Measurements from ENCODE around the gene KCNJ13.

KCNJ13 gene

DNA sequence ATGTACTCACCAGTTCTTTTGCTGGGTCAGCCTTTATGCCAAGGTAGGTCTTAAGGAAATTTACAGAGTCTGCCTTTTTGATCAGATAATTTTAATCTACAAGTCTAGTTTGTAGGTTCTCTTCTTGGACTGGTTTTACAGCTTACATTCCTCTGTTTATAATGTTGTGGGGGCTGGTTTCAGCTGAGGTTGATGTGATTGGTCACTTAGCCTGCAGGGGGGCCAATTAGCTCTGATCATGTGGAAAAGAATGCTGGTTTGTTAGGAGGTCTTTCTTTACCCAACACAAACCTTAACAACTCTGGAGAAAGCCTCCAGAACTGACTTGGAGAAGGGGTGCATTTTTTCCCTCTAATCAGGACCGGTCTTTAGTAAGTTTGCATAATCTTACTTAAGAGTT, at the start of gene KCNJ13:
Gene KCNJ13 (minus strand): TSS at position 131 of the 400 bp plus-strand sequence. CDS start 5,203 bp downstream, outside the sequence.
- DNase-seq (ENCODE audit: low read depth), result no peak

DNA sequence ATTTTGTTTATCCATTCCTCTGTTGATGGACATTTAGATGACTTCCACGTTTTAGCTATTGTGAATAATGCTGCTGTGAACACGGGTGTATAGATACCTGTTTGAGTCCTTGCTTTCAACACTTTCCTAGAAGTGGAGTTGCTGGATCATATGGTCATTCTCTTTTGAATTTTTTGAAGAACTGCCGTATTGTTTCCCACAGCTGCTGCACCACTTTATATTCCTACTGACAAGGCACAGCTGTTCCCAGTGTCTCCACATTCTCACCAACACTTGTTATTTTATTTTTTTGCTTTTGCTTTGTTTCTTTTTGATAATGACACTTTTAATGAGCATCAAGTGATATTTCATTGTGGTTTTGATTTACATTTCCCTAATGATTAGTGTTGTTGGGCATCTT, 41.4 kb upstream of the KCNJ13 start:
- DNase-seq (ENCODE audit: low read depth), result no peak

DNA sequence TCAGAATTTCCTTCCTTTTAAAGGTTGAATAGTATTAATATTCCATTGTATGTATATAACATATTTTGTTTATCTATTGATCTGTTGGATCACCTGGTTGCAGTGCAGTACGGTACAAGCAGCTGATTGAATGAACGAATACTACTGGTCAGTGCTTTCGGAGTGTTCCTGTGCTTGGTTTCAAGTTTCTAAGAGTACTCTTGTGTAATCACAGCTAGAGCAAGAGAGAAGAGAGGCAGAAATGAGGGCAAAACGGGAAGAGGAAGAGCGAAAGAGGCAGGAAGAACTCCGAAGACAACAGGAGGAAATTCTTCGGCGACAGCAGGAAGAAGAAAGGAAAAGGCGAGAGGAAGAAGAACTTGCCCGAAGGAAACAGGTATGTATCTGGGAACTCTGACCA, 40.3 kb upstream of the KCNJ13 start:
- no peak for DNase-seq (ENCODE audit: low read depth)

DNA sequence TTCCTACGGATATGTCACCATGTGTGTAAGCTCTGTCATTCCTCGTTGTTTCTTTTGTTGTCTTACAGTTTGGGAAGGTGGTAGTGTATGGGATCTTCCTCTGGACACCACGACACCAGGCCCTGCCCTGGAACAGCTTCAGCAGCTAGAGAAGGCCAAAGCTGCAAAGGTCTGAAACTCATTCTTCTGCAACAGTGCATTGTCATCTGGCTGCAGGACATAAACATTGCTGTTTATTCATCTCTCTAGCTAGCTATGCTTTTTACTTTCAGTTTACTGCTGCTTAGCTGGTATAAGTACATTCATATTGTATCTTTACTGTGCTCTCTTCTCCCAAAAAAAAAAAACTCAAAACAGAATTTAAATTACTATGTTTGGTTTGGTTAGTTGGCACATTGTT, 39.2 kb upstream of the KCNJ13 start:
- no peak for DNase-seq (ENCODE audit: low read depth)

DNA sequence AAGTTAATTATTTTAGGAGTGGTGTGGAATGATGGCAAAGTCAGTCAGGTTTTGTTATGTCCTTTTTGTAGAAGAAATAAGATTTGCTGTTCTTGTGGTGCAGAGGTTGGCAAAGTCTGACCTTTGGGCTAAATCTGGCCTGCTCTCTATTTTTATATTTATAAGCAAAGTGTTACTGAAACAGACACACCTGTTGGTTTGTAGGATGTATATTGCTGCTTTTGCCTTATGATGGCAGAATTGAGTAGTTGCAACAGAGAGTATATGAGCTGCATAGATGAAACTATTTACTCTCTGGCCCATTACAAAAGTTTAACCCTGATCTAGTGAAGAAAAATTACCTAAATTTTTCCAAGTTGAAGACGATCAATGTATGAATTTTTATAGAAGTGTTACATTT, 34.1 kb upstream of the KCNJ13 start:
- DNase-seq (ENCODE audit: low read depth), result no peak

DNA sequence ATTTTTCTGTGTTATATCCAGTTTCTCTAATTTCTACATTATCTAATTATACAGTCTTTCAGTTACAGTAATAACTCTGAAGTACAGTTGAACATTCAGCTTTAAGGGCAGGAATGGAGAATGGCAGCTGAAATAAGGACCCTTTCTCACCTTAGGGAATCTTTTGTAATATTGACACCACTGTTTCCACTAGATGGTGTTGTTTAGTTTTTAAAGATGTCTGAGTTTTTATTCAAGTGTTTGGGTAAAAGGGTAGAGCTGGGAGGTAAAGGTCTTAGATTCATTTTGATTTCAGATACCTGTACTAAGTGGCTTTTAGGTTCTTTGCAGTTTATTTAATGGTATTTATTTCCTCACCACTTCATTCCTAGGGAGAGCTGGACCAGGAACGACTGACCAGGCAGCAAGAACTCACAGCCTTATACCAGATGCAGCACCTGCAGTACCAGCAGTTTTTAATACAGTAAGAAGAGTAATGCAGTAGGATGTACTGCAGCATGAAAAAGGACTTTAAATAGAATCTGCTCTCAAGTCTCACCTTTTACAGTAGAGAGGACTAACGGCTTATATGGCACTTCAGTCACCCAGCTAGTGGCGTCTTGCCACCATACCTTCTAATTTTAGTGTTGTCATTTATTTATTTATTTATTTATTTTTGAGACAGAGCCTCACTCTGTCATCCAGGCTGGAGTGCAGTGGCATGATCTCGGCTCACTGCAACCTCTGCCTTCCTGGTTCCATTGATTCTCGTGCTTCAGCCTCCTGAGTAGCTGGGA, 33.2 kb upstream of the KCNJ13 start:
- no peak for DNase-seq (ENCODE audit: low read depth)

DNA sequence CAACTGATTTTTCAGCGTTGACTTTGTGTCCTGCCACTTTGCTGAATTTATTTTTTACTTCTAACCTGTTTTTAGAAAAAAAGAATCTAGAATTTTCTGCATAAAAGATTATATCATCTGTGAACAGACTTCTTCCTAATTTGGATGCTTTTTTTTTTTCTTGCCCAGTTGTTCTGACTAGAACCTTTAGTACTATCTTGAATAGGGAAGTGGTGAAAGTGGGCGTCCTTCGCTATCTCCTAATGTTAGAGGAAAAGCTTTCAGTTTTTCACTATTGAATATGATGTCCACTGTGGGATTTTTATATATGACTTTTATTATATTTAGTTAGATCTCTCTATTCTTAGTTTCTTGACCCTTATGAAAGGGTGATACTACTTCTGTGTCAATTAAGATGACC, 25.7 kb upstream of the KCNJ13 start:
- no peak for DNase-seq (ENCODE audit: low read depth)

DNA sequence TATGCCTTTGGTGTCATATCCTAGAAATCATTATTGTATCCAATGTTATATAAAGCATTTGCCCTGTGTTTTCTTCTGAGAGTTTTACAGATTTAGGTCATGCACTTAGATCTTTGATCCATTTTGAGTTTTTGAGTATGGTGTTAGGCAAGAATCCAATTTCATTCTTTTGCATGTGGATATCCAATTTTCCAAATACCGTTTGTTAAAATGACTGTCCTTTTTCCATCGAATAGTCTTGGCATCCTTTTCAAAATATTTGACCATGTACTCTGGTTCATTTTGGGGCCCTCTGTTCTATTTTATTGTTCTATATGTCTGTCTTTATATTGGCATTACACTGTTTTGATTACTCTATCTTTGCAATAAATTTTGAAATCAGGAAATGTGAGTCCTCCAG, 23.8 kb upstream of the KCNJ13 start:
- DNase-seq (ENCODE audit: low read depth), result no peak

DNA sequence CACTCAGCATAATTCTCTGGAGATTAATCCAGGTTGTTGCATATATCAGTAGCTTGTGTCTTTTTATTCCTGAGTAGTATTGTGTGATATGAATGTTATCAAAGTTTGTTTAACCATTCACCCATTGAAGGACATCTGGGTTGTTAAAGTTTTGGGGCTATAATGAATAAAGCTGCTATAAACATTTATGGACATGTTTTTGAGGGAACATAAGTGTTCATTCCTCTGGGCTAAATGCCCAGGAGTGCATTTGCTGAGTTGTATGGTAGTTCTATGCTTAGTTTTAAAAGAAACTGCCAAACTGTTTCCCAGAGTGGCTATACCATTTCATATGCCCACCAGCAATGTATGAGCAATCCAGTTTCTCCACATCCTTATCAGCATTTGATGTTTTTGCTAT, 21.8 kb upstream of the KCNJ13 start:
- no peak for DNase-seq (ENCODE audit: low read depth)

DNA sequence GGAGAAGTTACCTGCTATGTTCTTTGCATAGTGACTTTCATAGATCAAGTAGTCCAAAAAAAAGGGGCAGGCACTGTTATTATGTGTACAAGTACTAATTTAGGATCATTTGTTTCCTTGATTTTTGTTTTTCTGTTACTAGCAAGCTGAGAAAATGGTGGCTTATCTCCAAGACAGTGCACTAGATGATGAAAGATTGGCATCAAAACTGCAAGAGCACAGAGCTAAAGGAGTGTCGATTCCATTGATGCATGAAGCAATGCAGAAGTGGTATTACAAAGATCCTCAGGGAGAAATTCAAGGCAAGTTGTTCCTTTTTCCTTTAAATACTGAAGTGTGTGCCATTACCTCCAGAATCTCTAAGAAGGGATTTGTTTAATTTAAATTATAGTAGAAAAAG, 19.6 kb upstream of the KCNJ13 start:
- no peak for DNase-seq (ENCODE audit: low read depth)

DNA sequence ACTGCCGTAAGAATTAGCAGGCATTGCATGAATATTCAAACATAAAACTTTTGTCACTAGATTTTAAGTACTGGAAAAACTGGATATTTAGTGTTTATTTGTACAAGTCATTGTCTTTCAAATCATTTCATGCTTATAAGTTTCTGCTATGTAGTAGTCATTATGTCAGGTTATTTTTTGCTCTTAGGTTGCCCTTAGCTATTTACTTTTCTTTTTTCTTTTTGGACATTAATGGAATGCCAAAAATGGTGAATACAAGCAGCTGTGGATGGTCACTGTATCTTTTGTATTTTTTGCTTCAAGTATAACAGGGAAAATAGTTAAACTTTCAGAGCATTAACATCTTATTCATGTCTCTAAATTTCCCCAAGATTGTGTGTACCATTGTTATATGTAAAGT, 18.6 kb upstream of the KCNJ13 start:
- no peak for DNase-seq (ENCODE audit: low read depth)

DNA sequence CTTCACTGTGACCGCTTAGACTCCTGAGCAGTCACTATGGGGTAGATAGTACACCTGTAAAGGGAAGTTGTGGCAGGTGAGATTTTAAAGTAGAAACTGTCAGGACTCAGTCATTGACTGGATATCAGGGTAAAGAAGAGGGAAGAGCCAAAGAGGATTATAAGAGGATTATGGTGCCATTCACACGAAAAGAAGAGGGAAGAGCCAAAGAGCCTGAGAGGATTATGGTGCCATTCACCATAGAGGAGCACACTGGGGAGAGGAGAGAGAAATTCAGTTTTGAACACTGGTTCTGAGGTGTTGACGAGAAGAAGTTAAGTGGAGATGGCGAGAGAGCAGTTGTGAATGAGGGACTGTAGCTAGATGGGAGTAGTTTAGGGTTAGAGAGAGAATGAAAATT, 16.9 kb upstream of the KCNJ13 start:
- no peak for DNase-seq (ENCODE audit: low read depth)

DNA sequence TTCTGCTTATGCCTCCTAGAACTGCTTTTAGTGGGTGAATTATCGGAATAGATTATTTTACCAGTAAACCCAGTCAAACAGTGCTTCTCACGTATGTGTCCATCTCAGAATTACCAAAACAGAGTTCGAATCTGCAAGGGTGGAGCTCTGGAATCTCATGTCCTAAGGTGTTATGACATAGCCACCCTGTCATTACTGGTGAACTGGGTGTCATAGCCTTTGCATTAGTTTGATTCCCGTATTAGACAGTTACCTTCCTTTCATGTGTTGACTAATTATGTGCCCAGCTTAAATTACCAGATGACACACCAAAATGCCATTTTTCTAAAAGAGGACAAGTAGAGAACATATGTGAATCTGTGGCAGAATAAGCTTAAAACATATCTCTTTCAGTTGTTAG, 15.2 kb upstream of the KCNJ13 start:
- no peak for DNase-seq (ENCODE audit: low read depth)

DNA sequence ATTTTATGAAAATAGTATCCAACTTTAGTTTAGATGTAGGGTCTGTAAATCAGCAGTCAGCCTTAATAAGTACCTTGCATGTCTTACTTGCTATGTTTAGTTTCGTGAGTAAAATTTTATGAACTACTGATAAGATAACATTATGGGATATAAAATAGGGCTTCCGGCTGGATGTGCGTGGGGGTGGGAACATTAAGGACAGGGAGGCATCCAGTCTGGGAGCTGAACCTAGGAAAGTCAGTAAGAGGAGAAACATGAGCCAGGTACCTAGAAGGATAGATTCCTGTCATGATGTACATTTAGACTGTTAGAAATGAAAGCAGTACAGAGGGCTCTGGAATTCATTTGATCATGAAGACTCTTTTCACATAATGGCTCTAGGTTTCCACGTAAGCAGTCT, 12.7 kb upstream of the KCNJ13 start:
- DNase-seq (ENCODE audit: low read depth), result no peak

DNA sequence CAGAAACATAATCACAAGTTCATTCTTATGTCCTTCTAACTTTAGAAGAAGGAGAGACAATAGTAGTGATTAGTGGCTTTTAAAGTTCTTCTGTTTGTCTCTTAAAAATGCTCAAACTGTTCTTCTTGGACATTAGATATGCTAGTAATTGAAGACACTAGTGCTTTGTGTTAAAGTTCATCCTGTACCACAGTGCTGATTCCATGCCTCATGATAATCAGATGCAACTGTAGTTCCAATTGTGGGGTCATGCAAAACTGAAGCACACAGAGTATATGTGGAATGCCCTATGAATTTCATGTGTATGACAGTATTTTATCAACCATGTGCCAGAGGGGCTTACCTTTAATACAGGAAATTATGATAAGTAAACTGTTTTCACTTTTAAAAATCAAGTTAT, 11.4 kb upstream of the KCNJ13 start:
- no peak for DNase-seq (ENCODE audit: low read depth)

DNA sequence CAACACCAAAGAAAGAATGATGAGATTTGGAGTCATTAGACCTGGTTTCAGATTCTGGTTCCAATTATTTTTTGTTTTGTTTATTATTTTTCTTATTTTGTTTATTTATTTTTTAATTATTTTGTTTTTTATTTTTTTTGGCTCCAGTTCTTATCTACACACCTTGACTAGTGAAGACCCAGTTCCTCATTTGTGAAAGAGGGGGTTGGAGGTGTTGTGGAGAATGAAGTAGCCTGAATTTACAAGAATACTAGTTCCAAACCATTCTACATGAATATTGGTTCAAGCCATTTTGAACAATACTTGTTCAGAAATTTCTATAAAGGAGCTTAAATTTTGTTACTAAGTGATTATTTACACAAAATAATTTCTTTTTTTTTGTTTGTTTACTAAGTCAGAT, 6.9 kb upstream of the KCNJ13 start:
- DNase-seq (ENCODE audit: low read depth), result no peak

DNA sequence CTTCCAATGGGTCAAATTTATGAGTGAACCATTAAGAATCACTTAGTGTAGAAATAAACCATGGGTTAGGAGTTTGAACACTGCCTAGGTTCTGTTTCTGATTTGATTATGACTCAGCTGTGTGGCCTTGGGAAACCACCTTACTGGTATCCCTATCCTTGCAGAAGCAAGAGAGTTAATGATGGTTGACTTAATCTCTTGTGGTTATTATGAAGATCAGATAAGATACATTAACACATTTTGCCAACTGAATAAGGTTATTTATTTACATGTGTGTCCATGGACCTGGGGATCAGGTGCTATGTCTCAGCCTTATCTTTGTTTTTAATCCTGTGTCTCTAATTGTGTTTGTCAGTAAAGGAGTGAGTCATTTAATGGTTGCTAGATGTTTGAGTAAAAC, 5.4 kb upstream of the KCNJ13 start:
- peak; percentile 50 for DNase-seq (ENCODE audit: low read depth)

DNA sequence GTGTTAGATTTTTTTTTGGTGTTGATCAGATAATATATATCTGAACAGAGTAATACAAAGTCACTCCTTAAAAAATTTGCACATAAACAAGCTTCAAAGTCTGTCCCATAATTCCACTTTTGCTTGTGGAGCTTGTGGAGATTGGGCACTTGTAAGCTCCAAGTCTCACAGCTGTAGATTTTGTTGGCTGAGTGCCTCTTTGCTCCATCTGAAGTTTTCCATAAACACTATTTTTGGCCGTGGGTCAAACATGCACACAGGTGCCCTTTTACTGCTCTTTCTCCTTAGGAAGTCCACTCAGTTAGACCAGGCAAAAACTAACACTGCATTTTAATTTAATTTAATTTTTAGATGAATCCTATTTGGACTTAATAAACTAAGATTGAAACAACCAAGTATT, 3.6 kb upstream of the KCNJ13 start:
- DNase-seq (ENCODE audit: low read depth), result no peak

DNA sequence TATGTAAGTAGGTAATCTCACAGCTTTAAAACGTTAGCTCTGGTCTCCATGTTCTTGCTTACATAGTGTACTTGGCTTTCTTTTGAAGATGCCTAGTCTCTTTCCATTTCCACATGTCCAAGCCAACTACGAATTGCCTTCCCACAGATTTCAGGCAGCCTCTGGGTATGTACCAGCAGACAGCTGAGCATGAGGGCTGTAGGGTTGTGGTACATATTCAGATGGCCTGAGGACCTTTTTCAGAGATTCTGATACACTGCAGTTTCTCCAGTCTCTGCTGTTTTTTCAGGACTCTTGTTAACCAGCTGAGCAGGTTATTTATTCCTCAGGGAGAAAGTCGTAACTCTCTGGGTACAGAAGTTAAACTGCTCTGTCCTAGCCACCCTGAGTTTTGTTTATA, 3.1 kb upstream of the KCNJ13 start:
- no peak for DNase-seq (ENCODE audit: low read depth)

DNA sequence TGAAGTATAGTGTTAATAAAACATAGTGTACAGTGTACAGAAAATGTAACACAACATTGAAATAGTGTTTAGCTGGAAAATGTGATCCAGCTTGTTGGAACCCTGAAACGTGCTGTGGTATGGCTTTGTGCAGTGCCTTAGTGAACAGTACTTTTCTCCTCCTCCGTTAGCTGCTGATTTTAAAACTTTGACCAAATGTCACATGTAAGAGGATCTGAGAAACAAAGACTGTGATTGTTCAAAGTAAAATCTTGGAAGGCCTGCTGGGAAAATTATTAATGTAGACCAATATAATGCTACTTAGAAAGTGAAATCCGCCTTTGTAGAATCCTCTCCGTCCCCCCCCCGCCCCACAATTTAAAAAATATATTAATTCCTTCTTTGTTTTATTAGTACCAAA, 911 bp upstream of the KCNJ13 start:
- DNase-seq (ENCODE audit: low read depth), result no peak

DNA sequence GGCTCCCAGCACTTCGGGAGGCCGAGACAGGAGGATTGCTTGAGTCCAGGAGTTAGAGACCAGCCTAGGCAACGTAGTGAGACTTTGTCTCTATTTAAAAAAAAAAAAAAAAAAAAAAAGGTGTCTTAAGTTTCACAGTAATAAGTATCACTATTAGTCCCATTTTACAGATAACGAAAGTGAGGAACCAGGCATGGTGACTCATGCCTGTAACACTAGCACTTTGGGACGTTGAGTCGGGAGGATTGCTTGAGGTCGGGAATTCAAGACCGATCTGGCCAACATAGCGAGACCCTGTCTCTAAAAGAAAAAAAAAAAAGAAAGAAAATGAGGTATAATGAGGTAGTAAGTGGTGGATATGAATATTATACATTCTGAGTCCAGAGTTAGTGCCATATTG, 2.5 kb downstream of the KCNJ13 start:
- no peak for DNase-seq (ENCODE audit: low read depth)

DNA sequence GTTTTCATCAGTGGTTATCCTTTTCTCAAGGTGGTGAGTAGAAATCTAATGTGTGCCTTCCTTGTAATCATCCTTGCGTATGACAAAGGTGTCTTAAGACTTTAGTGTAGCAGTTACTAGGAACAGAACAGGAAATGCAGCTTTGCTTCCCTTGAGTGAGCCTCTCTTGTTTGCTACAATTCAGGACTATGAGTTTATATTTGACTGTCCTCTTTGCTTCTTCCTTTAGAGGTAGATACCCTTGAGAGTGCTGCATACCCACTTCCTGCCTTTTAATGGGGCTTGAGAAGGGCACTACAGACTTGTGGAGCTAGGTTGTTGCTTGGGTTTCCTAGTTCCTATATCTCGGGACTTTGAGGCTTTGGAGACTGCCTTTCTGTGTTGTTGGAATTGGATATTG, 3.8 kb downstream of the KCNJ13 start:
- DNase-seq (ENCODE audit: low read depth), result no peak

DNA sequence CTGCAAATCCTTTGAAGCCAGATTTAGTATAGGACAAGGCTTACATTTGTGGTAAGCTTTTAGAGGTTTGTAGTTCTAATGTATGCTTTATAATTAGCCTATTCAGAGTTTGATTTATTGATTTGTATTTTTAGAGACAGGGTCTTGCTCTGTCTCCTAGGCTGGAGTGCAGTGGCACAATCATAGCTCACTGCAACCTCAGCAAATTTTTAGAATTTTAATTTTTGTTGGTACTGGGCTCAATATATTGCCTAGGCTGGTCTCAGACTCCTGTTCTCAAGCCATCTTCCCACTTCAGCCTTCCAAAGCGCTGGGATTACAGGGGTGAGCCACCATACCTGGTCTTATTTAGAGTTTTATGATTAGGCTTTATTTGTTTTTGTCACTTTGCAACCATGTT, 4.5 kb downstream of the KCNJ13 start:
- DNase-seq (ENCODE audit: low read depth), result no peak

DNA sequence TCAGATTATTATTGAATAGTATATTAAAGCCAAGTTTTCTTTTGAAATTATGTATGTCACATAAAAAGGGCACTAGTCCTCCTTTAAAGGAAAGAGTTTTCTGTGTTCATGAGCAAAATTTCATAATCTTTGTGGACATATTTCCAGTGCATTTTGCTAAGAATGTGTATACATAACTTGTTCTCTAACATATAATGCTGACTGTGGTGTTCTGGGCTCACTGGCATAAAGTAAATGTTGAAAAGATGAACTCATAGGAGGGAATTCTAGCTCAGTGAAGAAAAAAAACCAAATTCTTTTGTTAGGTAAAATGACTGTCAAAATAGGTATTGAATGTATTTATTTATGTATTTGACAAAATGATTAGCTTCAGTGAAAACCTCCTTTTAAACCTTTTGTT, 6.2 kb downstream of the KCNJ13 start:
- DNase-seq (ENCODE audit: low read depth), result no peak

DNA sequence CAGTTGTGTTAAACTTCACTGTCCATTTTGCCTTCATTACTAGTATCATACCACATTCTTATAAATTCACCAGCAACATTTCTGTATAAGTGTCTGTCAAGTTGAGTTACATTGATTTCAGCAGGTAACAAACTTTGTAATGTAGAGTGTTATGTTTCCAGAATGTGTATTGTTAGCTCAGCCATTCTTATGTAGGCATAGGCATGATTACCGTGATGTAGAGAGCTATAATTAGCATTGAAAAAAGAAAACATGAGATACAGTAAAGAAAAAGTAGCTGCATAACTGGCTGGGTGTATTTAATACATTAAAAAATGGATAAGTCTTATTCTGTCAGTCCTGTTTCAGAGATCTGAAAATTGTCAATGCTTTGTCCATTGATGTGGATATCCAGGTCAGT, 8.5 kb downstream of the KCNJ13 start:
- DNase-seq (ENCODE audit: low read depth), result no peak

Measured in non-pigmented ciliary epithelial cell (primary cell).